NCI-H2081 treated with DMSO at 0.1 percent for 48 hours (cell line): ENCODE measurements around the gene GSN.

Source experiments
- DNase-seq: peaks from one replicate; lab custom pipeline; 2025; lab: John Stamatoyannopoulos, UW

The GSN gene

DNA sequence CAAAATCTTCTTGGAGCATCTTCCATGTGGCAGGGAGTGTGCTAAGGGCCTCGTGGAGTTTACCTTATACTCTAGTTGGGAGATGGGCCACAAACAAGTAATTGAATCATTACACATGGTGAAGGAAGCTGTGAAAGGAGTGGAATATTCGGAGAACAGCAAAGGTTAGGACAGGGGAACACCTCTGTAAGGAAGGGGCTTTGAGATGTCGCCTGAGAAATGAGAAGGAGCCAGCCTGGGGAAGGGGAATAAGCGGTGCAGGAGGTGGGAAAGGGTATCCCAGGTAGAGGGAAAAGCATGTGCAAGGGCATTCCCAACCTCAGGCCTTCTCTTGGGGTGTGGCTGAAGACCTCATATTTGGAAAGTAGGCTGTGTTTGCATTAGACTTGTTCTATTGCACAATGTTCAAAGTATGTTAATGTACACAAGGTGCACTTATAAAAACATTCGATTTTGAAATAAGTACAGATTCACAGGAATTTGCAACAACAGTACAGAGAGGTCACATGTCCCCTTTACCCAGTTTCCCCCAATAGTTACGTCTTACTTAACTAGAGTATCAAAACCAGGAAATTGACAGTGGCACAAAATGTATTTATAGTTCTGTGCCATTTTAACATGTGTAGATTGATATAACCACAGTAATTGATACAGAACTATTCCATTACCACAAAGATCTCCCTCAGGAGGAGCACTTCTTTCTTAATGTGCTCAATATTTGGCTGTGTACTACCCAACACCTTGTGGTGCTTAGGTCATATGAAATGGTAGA is 104.5 kb downstream of the GSN start:
- no peak for DNase-seq

DNA sequence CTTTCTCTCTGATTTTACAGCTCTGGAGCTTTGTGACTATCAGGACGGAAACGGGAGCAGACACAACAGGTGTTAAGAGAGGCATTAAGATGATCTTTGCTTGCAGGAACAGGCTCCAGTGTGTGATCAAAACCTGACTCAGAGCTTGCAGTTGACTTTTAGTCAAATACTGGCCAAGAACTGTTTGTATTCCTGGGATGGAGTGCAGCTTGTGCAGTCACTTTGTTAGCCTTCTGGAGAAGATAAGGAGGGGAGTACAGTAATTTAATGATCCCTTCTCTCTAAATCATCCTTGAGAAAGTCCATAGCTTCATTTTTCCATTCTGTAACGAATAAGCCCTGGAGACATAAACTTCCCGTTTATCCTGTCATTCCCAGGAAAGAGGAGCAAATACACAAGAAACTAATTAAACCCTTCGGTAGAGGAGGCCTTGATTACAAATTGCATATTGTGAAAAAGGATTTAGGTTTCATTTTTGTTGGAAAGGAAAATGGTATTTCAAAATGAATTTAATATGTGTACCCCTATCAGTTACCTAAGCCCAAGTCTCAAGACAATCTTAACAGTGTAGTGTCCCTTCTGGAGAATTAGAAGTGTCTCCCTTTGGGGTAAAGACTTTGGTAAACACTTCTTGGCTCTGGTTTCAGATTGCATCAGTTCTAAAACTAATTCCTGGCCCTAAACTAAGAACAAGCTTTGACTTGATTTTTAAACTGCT is 105.2 kb downstream of the GSN start:
- DNase-seq, result no peak

DNA sequence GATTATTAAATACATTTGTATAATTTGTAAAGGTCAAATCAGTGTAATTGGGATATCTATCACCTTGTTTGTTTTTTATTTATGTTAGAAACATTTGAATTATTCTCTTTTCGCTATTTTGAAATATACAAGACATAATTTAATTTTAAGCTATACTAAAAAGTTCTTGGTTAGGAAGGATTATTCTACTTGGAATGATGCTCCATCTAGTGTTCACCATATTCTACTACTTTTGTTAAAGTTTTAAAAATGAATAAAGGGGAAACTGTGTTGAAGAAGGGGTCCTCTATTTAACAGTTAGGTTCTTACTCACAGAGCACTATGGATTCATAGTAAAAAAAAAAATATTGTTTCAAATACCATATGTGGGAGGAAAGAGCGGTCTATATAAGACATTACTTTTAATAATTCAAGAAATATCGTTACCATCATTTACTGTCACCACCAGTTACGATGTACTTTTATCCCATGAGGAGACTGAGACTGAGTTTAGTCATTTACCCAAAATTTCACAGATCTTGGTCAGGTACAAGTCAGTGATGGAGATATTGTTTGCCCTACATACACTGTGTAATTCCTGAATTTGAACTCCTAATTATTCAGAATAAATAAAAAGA is 108.4 kb downstream of the GSN start:
- DNase-seq, result no peak

DNA sequence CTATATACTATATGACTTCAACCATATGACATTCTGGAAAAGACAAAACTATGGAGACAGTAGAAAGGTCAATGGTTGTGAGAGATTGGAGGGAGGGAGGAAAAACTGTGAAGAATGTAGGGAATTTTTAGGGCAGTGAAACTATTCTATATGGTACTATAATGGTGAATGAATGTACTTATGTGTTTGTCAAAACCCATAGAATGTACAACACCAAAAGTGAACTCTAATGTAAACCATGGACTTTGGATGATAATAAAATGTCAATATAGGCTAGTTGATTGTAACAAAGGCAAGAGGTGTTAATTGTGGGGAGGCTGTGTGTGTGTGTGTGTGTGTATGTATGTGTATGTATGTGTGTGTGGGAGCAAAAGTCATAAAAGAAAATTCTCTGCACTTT is 112.9 kb downstream of the GSN start:
- no peak for DNase-seq
